AG04450 (cell line): ENCODE data around the gene ATP5F1D. TPM values are rescaled to one million over a fixed set of nuclear protein-coding genes. Genes with fewer than 3 reads are reported as not detected.

Source experiments
- CTCF ChIA-PET: fragments of 300-600, 350-600 bp; formaldehyde crosslinking; extraction: SDS; loops from one replicate; lab custom pipeline; 2022; ENCODE audit warnings: antibody characterized with exemption, inconsistent platforms; lab: Charles Lee
- POLR2A ChIA-PET: fragments of 350-600 bp; formaldehyde crosslinking; extraction: SDS; loops from one replicate; lab custom pipeline; 2021; ENCODE audit warnings: antibody characterized with exemption, inconsistent platforms; lab: Yijun Ruan, JAX
- DNase-seq: peaks from one replicate; pipeline ENCODE4 v3.0.0-alpha.2; 2011; ENCODE audit warnings: low read depth, low spot score
- H3K27ac ChIP-seq: one replicate; pipeline ENCODE4 v1.5.1; 2012; ENCODE audit warnings: low read depth, low read length, control low read depth
- H3K27me3 ChIP-seq: one replicate; pipeline ENCODE4 v1.6.0; 2012; ENCODE audit warnings: low read length; ENCODE audit not compliant: control insufficient read depth, insufficient read depth
- H3K4me3 ChIP-seq: 2 replicates; pipeline ENCODE4 v1.5.1; 2011; ENCODE audit warnings: mild to moderate bottlenecking, low read depth, low read length, control low read depth
- H3K9me3 ChIP-seq: 2 replicates; pipeline ENCODE4 v1.5.1; 2012; ENCODE audit warnings: low read length; ENCODE audit not compliant: control insufficient read depth, insufficient read depth
- polyA plus RNA-seq: library from polyadenylated mRNA; depleted of rRNA; stranded (reverse); fragments of >200 nt; gene quantifications from 2 replicates; pipeline ENCODE4 v1.2.3, GENCODE V29; 2011
- TF ChIP-seq, protein P1 (sequence below): IDR thresholded peaks from 2 replicates; pipeline ENCODE4 v1.5.1; 2011; ENCODE audit warnings: low read depth, low read length, control low read depth, inconsistent platforms

Gene ATP5F1D
- polyA plus RNA-seq, 1 experiment, result 36.4 TPM

DNA sequence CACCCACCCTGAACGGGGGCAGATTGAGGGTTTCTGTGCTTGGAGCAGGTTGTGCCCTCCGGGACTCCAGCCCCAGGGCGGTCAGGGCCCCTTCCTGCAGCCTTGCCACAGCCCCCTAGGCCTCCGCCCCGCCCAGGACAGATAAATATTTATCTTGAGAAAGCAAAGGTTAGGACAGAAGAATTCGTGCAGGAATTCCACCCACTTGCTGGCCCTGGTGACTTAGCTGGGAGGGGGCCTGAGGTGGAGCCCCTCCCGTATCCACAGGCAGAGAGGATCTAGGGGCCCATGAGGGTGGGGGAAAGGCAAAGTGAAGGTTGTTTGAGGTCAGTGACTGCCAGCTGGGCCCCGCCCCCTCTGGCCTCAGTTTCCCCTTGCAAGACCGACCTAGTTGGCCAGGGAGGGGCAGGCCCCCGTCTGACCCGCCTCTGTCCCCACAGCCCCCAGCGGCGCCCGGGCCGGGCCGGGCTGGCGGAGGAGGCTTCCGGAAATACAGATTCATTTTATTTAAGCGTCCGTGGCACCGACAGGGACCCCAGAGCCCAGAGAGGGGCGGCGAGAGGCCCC, 12.0 kb downstream of the ATP5F1D start:
- ChIA-PET CTCF (interaction anchor here (0.8 to 1.7 kb wide), 3 partner anchors 9 to 13 kb away, joined by 3 to 11 read pairs (median 10); no protein-coding TSS in a partner anchor), POLR2A (interaction anchor here (0.5 to 7.4 kb wide), 16 partner anchors 9 to 371 kb away, joined by 3 to 241 read pairs (median 6); partner anchors contain the start of genes ATP5F1D, CIRBP, CNN2 and FAM174C)
- H3K27me3 ChIP-seq, result no peaks in the 10 kb centered on the region
- H3K4me3 ChIP-seq, result peak overlapping the region; percentile 86
- TF ChIP-seq, protein P1, sequence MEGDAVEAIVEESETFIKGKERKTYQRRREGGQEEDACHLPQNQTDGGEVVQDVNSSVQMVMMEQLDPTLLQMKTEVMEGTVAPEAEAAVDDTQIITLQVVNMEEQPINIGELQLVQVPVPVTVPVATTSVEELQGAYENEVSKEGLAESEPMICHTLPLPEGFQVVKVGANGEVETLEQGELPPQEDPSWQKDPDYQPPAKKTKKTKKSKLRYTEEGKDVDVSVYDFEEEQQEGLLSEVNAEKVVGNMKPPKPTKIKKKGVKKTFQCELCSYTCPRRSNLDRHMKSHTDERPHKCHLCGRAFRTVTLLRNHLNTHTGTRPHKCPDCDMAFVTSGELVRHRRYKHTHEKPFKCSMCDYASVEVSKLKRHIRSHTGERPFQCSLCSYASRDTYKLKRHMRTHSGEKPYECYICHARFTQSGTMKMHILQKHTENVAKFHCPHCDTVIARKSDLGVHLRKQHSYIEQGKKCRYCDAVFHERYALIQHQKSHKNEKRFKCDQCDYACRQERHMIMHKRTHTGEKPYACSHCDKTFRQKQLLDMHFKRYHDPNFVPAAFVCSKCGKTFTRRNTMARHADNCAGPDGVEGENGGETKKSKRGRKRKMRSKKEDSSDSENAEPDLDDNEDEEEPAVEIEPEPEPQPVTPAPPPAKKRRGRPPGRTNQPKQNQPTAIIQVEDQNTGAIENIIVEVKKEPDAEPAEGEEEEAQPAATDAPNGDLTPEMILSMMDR, result no peak
- no peaks in the 10 kb centered on the region; the same call in 1 of the 2 replicates for H3K9me3 ChIP-seq
- DNase-seq, result no peak
- peak overlapping the region; percentile 92 for H3K27ac ChIP-seq

DNA sequence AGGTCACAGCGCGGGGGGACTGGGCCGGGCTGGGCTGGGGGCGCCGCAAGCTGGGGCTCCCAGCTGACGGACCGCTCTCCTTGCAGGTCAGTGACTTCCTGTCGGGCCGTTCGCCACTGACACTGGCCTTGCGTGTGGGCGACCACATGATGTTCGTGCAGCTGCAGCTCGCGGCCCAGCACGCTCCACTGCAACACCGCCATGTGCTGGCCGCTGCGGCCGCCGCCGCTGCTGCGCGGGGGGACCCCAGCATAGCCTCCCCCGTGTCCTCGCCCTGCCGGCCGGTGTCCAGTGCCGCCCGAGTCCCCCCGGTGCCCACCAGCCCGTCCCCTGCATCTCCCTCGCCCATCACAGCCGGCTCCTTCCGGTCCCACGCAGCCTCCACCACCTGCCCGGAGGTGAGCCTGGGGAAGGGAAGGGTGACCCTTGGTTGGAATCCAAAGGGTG, 12.6 kb downstream of the ATP5F1D start:
- Histone ChIP-seq H3K9me3 (no peaks in the 10 kb centered on the region; the same call in 1 of the 2 replicates), H3K27me3 (no peaks in the 10 kb centered on the region), H3K4me3 (peak overlapping the region; percentile 86; the same call in 1 of the 2 replicates), H3K27ac (peak overlapping the region; percentile 92)
- ChIA-PET POLR2A (interaction anchor here (0.5 to 7.4 kb wide), 6 partner anchors 10 to 371 kb away, joined by 5 to 241 read pairs (median 10); partner anchors contain the start of genes ATP5F1D, CIRBP and FAM174C), CTCF (interaction anchor here (1.7 kb wide), 1 partner anchor 12 kb away, joined by 10 read pairs; no protein-coding TSS in a partner anchor)
- DNase-seq, result no peak
- TF ChIP-seq, protein P1, result no peak

DNA sequence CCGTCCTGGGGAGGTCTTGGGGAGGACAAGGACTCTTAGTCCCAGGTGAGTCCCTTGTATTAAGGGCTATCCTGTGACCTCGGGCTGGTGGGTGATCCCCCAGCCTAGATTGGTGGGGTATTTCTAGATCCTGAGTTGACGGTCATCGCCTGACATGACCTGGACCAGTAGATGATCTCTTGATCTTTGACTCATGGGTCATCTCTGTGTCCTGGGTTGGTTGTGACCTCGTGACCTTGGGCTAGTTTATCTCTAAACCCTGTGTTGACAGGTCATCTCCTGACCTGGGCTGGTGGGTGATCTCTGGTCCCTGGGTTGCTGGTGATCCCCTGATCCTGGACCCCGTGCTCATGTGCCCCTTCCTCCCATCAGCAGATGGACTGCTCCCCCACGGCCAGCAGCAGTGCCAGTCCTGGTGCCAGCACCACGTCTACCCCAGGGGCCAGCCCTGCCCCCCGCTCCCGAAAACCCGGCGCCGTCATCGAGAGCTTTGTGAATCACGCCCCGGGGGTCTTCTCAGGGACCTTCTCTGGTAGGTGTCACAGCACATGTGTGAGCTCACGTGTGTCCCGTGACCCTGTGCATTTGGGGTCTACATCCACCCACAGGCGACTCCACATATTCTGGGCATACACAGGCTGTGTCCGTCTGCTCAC, 13.1 kb downstream of the ATP5F1D start:
- TF ChIP-seq, protein P1, result no peak
- H3K9me3 ChIP-seq, result no peaks in the 10 kb centered on the region; the same call in 1 of the 2 replicates
- H3K4me3 ChIP-seq, result no peak overlapping the region
- peak overlapping the region; percentile 73 for H3K27ac ChIP-seq
- DNase-seq, result no peak
- H3K27me3 ChIP-seq, result no peaks in the 10 kb centered on the region
- ChIA-PET POLR2A (interaction anchor here (7.4 kb wide), 1 partner anchor 12 kb away, joined by 241 read pairs; the partner anchor contains the start of gene CIRBP), CTCF (interaction anchor here (2.4 to 3.1 kb wide), 2 partner anchors 10 to 12 kb away, joined by 13 to 16 read pairs; no protein-coding TSS in a partner anchor)

DNA sequence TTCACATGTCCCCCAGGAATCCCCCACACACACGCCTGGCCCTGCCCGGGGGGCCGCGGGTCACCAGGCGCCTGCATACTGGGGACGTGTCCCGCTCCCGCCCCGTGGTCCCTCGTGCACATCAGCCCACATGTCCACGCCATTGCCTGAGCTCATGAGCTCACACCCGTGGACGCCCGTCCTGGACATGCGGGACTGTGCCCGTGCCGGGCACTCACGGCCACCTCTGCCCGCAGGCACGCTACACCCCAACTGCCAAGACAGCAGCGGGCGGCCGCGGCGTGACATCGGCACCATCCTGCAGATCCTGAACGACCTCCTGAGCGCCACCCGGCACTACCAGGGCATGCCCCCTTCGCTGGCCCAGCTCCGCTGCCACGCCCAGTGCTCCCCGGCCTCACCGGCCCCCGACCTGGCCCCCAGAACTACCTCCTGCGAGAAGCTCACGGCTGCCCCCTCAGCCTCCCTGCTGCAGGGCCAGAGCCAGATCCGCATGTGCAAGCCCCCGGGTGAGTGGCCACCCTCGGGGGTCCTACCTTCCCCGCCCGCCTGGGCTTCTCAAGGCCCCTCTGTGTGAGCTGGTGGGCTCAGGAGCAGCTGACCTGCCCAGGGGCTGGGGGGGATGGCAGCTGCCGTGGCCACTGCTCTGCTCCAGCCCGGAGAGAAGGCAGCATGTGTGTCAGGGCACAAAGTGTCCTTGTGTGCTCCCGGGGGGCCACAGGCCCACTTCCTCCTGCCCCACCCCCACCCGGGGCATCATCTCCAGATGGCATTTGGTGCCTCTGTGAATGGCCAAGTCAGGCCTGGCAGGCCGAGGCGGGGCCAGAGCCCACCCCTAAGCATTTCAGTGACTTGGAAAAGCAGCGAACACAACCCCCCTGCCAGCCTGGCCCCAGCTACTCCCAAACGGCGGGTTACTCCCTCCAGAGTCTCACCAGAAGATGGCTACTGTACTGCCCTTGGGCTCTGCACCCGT, 13.9 kb downstream of the ATP5F1D start:
- Histone ChIP-seq H3K9me3 (no peaks in the 10 kb centered on the region; the same call in 1 of the 2 replicates), H3K4me3 (no peak overlapping the region), H3K27ac (peak overlapping the region; percentile 73), H3K27me3 (no peaks in the 10 kb centered on the region)
- no peak for DNase-seq
- ChIA-PET CTCF (interaction anchor here (2.4 to 3.1 kb wide), 2 partner anchors 11 kb away, joined by 13 to 16 read pairs; no protein-coding TSS in a partner anchor), POLR2A (interaction anchor here (0.6 to 7.4 kb wide), 2 partner anchors 11 to 18 kb away, joined by 3 to 241 read pairs; partner anchors contain the start of gene CIRBP)
- TF ChIP-seq, protein P1, result no peak
